Activated effector memory CD4-positive, alpha-beta T cell treated with anti-CD3 and anti-CD28 coated beads, Interleukin-2, amount 50 U/mL, for 16 hours (primary cell): ENCODE data around the gene ADAM20.
"Not testable (repeated sequence)": the region's sequence is repeated elsewhere in the genome, so short reads cannot be mapped to it uniquely, and the experiment has no call there.

Source experiments
- DNase-seq: peaks from one replicate; pipeline ENCODE4 v3.0.0-alpha.2; 2020

The ADAM20 gene

DNA sequence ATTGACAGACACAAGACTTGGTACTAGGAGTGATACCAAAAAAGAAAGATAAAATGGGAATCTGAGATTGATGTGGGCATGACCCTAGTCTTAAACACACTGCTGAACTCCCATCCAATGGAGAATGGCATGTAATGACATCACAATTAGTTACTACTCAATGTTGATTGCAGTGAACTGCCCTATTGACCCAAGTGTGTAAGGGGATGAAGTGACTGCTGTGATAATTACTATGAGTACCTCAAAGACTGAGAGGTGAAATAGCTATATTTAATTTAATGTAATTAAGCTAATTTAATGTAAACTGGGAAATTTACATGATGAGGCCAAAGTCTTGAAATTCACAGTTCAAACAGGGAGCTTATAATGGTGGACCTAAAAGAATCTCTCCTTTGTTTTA lies at the start of gene ADAM20:
Gene ADAM20 (minus strand): TSS at position 101 of the 400 bp plus-strand sequence. CDS start 10,247 bp downstream, outside the sequence.
- no peak for DNase-seq

DNA sequence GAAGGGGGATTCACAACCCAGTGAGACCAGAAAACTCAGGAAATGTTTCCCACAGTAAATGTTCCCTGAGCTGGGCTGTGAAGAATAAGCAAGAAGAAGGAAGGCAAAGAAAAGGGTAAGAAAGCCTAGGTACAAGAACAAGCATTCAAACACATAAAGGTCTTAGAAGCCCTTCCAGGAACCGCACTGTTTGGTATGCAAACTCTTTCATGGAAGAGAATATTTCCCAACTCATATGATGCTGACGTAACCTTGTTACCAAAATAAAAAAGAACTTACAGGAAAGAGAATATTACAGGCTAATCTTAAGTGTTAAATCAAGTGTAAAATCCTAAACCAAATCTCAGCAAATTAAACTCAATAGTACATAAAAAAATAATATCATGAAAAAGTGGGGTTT lies 42.1 kb upstream of the ADAM20 start:
- no peak for DNase-seq

DNA sequence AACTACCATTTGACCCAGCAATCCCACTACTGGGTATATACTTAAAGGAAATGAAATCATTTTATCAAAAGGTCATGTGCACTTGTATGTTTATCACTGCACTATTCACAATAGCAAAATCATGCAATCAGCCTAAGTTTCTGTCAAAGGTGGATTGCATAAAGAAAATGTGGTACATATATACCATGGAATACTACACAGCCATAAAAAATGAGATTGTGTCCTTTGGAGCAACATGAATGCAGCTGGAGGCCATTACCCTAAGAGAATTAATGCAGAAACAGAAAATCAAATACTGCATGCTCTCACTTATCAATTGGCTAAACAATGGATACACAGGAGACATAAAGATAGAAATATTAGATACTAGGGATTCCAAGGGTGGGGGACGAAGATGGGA lies 38.2 kb upstream of the ADAM20 start:
- DNase-seq, result no peak

DNA sequence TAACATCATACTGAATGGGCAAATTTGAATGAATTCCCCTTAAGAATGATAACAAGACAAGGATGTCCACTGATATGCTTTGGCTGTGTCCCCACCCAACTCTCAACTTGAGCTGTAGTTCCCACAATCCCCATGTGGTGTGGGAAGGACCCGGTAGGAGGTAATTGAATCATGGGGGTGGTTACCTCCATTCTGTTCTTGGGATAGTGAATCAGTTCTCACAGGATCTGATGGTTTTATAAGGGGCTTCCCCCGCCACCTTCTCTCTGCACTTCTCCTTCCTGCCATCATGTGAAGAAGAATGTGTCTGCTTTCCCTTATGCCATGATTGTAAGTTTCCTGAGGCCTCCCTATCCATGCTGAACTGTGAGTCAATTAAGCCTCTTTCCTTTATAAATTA lies 36.3 kb upstream of the ADAM20 start:
- no peak for DNase-seq

DNA sequence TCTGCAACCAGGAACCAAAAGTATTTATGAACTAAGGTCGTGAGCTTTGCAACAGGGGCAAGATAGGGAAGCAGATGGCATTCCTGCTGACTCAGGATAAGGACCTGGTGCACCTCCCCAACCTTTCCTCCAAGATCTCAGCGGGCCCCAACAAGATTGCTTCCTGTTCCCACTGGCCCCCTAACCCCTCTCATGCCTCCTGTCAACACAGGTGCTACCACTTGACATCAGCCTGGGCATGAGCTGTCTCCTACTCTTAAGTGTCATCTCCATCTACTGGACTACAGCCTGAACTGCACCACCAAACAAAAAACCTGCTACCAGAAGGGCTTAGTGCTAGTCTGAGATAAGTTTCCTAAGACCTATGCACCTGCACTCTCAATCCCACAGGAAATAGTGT lies 33.0 kb upstream of the ADAM20 start:
- DNase-seq, result no peak

DNA sequence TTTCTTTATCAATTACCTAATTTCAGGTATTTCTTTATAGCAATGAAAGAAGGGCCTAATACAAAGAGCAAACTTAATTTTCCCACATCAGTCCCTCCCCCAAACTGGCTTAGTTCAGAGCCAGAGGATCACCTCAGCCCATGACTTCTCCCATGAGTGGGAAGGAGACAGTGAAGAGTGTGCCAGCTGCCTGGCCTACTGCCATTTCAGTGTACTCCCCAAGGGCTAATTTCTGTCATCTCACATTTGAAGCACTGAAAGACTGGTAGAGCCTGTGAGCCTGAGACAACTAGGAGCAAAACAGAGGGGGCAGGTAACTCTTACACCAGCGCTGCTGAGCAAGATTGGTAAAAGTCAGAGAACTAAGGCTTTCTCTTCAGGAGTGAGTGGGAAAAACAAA lies 29.1 kb upstream of the ADAM20 start:
- DNase-seq, result no peak

DNA sequence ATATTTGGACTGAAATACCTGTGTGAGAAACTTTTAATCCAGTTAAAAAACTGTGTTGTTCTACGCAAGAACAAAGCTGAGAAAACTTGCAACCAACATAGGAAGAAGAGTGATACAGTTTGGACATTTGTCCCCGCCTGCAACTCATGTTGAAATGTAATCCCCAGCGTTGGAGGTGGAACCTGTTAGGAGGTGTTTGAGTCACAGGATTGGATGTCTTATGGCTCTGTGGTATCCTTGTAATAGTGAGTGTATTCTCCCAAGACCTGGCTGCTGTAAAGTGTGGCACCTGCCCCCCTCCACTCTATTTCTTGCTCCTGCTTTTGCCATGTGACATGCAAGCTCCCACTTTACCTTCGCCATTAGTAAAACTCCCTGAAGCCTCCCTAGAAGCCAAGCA lies 28.6 kb upstream of the ADAM20 start:
- no peak for DNase-seq

DNA sequence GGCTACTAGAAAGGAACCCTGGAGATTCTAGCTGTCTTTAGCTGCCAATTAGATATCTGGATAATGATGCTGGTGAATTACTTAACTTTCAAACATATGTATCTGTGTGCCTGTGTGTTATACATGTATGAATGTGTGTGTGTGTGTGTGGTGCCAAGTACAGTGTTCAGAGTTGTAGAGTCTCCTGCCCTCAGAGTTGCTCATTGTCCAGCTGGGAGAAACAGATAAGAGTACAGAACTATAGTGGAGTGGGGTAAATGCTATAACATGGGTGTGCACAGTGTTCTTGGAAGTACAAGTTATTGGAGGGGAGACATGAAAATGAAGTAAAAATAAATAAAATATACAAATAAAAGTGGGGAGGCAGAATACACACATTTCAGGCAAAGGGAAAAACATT lies 23.6 kb upstream of the ADAM20 start:
- no peak for DNase-seq

DNA sequence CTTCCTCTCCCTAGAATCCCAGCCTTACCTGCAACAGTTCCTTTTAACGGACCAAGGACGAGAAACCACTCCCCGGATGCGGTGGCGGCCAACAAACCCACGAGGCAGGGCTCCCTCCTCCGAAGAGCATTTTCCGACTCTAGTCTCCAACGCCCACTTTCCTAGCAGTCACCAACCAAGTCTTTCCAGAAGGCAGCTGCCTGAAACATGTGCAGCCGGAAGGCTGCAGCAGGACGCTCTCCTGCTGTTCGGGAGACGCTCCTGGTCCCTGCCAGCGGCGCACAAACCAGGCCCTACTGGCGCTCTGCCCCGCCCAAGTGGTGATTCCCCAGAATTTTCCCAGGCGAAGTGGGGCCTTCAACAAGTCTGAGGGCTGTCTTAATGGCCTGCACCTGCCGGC lies 21.1 kb upstream of the ADAM20 start:
- no peak for DNase-seq

DNA sequence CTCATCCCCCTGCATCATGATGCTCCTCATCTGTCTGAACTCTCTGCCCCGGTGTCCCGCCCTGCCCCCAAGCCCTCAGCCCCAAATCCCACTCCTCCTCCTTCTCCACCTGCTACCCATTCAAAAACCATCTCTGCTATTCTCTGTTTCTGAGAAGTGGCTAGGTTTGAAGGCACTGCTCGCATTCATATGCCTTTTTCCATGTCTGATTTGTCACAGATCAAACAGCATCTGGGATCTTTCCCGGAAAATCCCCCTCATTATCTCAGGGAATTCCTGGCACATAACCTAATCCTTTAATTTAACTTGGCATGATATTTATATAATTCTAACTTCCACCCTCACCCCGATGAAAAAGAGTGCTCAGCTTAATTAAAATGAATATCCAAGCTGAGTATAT lies 3.3 kb upstream of the ADAM20 start:
- DNase-seq, result no peak

DNA sequence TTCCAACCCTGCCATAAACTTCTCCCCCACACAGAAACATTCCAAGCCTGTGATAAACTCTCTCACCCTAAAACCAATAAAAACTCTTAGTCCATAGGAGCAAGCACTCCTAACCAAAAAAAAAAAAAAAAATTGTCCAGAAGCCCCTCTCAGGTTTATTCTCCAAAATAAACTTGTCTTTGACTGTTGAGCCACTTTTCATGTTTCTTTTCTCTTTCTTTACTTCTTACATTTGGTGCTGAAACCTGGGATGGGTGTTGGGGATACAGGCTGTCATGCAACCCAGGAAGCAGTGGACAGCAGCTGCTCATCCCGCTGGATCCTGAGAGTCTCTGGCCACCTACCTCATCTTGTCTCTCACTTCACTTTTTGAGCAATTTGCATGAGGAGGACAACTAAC lies 2.0 kb upstream of the ADAM20 start:
- no peak for DNase-seq

DNA sequence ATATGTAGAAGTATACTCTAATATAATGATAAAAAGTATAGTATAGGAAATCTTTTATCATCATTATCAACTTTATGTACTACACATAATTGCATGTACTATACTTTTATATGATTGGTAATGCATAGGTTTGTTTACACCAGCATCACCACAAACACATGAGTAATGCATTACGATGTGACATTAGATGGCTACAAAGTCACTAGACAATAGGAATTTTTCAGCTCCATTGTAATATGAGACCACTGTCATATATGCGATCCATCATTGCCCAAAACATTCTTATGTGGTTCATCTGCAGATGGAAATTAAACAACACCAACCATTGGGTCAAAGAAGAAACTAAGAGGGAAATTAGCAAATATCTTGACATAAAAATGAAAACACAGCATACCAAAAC lies 4.4 kb downstream of the ADAM20 start:
- no peak for DNase-seq

DNA sequence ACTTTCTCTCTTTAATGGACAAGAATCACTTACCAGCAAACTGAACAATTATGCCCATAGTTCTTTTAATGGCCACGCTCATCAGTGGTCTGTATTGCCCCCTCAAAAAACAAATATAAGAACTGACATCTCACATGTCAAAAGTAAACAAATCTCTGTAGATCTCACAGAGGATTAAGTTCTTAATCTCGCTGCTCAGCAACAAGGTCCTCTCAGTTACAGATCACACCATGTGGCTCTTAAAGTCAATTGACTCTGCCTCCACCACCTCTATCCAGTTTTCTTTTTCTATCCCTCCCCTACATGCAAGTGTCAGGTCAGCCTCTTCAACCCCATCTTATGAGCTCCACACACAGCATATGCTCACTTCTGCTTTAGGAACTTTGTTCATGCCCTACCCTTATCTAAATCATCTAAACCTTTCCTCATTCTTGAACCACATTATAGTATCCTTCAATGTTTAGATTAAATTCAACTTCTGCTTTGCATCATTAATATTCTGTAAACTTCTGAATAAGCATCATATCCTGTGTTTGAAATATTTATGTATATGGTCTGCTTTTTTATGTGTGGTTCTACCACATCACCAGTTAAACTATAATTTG lies 7.2 kb downstream of the ADAM20 start:
- DNase-seq, result no peak

DNA sequence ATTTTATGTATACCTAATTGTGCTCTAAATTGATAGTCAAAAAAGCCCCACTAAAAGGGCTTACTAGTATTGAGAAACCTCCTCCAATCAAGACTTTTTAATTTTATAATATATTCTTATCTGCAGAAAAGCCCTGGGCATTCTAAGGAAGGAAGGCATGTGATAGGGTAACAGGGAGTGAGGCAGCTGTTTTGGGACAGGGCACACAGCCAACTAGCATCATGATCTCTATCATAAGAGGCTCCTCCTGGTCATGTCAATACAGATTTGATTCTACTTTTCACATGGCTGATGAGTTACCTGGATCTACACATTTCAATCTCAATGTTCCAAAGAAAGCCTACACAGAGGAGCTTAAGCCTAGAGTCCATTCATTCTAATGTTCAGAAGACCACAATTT lies 9.1 kb downstream of the ADAM20 start:
- DNase-seq, result no peak

DNA sequence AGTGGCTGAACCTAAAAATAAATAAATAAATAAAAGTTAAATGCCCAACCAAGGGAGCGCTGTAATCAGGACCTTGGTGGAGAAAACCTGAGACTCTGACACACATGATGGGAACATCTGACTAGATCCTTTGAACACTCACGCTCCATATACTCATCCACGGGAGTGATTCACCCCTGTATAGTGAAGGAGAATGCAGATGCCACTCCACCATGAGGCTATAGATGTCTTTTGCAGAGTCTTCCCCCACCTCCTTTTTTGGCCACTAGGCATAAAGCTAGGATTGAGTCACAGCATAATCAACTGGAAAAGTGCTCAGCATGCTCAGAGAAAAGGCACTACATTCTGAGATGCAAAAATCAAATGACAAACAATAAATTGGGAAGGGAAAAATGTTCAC lies 19.0 kb downstream of the ADAM20 start:
- DNase-seq, result no peak

DNA sequence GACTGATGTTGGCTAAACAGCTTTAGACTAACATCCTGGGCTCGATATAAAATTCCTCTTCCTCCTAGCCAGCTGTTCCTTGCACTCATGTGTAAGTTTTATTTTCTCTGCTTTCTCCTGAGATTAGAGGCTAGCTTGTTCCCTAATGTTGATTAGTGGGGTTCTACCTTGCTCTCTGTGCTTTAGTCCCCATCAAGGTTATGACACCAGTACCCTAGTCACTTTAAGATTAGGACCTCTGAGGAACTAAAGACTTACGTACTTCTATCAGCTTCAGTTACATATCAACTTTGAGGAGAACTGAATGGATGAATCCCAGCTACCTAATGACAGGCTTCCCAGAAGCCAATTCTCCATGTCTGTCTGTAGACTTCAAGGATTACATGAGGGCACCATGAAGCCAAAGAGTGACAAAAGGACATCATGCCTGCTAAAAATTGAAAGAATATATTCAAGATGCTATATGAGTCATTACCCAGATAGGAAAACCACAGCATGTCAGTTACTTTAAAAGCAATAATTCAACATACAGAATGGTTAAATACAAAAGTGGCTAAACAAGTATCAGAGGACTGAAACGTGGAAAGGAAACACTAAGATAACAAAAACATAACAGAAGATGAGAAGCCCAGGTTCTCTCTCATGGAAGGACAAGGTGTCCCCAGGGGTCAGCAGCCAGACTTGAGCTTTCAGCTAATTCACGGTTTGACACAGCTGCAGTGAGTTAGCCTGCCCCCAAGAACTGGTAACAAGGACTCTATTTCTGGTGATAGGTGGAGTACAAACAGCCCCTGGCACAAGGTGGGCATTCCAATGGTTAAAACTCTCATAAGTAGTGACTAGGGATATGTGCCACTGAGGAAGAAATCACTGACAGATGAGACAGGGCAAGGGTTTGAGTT lies 20.4 kb downstream of the ADAM20 start:
- DNase-seq, result no peak

DNA sequence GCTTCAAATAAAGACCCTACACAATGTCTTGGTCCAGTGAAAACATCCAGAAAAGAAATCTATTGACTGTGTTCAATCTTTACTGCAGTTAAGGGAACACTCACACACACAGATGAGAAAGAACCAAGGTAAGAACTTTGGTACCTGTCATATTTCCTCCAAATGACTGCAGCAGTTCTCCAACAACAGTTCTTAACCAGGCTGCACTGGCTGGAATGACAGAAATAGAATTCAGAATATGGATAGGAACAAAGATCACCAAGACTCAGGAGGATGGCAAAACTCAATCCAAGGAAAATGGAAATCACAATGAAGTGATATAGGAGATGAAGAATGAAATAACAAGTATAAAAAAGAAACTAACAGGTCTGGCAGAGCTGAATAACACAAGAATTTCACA lies 36.6 kb downstream of the ADAM20 start:
- no peak for DNase-seq

DNA sequence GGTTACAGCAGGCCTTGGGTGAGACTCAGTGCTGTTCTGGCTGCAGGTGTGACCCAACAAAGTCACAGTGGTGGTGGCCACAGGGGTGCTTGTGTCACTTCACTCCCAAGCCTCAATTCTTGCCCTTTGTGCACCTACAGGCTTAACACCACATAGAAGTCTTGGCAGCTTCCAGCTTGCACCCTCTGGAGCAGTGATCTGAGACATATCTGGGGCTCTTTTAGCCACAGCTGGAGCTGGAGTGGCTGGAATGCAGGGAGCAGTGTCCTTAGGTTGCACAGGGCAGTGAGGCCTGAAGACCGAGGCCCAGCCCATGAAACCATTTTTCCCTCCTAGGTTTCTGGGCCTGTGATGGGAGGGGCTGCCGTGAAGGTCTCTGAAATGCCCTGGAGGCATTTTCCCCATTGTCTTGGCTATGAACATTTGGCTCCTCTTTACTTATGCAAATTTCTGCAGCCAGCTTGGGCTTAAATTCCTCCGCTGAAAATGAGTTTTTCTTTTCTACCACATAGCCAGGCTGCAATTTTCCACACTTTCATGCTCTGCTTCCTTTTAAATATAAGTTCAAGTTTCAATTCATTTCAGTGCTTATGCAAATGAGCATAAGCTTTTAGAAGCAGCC lies 45.1 kb downstream of the ADAM20 start:
- DNase-seq, result no peak

DNA sequence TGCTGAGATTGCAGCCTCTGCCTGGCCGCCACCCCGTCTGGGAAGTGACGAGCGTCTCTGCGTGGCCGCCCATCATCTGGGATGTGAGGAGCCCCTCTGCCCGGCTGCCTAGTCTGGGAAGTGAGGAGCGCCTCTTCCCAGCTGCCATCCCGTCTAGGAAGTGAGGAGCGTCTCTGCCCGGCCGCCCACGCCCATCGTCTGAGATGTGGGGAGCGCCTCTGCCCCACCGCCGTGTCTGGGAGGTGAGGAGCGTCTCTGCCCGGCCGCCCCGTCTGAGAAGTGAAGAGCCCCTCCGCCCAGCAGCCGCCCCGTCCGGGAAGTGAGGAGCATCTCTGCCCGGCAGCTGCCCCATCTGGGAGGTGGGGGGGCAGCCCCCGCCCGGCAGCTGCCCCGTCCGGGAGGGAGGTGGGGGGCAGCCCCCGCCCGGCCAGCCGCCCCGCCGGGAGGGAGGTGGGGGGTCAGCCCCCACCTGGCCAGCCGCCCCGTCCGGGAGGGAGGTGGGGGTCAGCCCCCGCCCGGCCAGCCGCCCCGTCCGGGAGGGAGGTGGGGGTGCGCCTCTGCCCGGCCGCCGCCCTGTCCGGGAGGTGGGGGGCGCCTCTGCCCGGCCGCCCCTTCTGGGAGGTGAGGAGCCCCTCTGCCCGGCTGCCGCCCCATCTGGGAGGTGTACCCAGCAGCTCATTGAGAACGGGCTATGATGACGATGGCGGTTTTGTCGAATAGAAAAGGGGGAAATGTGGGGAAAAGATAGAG lies 57.3 kb downstream of the ADAM20 start:
- DNase-seq, result not testable (repeated sequence)

DNA sequence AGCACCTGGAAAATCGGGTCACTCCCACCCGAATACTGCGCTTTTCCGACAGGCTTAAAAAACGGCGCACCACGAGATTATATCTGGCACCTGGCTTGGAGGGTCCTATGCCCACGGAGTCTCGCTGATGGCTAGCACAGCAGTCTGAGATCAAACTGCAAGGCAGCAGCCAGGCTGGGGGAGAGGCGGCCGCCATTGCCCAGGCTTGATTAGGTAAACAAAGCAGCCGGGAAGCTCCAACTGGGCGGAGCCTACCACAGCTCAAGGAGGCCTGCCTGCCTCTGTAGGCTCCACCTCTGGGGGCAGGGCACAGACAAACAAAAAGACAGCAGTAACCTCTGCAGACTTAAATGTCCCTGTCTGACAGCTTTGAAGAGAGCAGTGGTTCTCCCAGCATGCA lies 59.3 kb downstream of the ADAM20 start:
- DNase-seq, result not testable (repeated sequence)

DNA sequence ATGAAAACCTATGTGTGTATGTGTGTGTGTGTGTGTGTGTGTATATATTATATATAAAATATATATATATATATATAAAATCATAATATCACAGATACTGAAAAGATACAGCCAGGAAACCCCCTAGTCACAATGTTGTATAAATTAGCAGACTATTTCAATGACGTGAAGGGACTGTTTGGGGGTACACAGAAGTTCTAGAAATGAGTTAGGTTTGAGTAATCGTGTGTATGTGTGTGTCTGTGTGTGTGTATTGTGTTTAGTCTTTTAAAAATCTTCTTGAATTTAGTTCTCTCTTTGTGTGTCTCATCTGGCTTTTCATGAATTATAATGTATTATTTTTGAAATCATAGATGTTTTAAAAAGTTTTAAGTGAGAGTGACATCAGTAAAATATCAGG lies 61.0 kb downstream of the ADAM20 start:
- DNase-seq, result no peak
